ENCODE measurements around the gene PRPF6.

PRPF6 gene

DNA sequence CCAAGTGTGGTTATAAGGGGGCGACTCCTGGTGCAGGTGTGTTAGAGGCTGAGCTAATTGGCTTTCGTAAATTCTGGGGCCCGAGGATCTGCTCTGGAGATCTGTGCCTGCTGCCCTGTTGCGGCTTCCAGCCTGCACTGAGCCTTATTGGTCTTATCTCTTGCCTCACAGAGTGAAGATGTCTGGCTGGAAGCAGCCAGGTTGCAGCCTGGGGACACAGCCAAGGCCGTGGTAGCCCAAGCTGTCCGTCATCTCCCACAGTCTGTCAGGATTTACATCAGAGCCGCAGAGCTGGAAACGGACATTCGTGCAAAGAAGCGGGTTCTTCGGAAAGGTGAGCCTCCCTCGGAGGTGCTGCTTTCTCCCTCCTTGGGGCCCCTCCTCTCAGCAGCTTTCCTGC, 20.0 kb downstream of the PRPF6 start:
- Histone ChIP-seq H3K4ac (ENCODE audit: low read depth in 1 of 2, low read length in 2 of 2) (no peak overlapping the region), H3K4me2 (ENCODE audit: low read length, poor library complexity, severe bottlenecking) (no peak overlapping the region), H2AK5ac (ENCODE audit: low read length, severe bottlenecking) (no peak overlapping the region), H3K4me3 (ENCODE audit: insufficient read depth in 1 of 2, low read depth in 1 of 2, low read length in 2 of 2) (no peak overlapping the region), H3K18ac (ENCODE audit: low read depth in 1 of 2, low read length in 2 of 2) (no peak overlapping the region), H3K27ac (ENCODE audit: low read length, poor library complexity, severe bottlenecking) (no peak overlapping the region), H2AFZ (ENCODE audit: low read depth, low read length) (no peak overlapping the region), H2BK15ac (ENCODE audit: low read depth, poor library complexity, severe bottlenecking) (no peak overlapping the region), H3K4me1 (ENCODE audit: control insufficient read depth, insufficient read depth, low read depth, low read length) (peaks cover 2% of the 10 kb centered on the region), H3K9me3 (ENCODE audit: control insufficient read depth, low read length) (no peaks in the 10 kb centered on the region), H3K9ac (ENCODE audit: low read length) (no peak overlapping the region), H2BK5ac (ENCODE audit: low read depth, low read length, poor library complexity, severe bottlenecking) (no peak overlapping the region), H4K8ac (ENCODE audit: low read length) (no peak overlapping the region), H4K91ac (ENCODE audit: low read length) (peak overlapping the region; percentile 32), H3K23ac (ENCODE audit: low read length in 2 of 2) (no peak overlapping the region), H2BK12ac (ENCODE audit: low read length in 2 of 2) (no peak overlapping the region), H3K36me3 (ENCODE audit: control insufficient read depth in 1 of 2, insufficient read depth in 2 of 2, low read depth in 1 of 2, low read length in 2 of 2) (peaks cover 76 to 81% of the 10 kb centered on the region in 2 experiments), H3K79me1 (replicated peaks; ENCODE audit: low read length, poor library complexity, severe bottlenecking) (peaks cover 30% of the 10 kb centered on the region), H3K14ac (ENCODE audit: low read length in 2 of 2) (no peak overlapping the region), H2BK120ac (ENCODE audit: low read depth, low read length) (no peak overlapping the region), H3K27me3 (ENCODE audit: control insufficient read depth in 1 of 2, insufficient read depth in 1 of 2, low read length in 2 of 2) (no peaks in the 10 kb centered on the region)
- WGBS = 98% methylated on average over 12 of the region's 12 CpGs
- no peak for DNase-seq

DNA sequence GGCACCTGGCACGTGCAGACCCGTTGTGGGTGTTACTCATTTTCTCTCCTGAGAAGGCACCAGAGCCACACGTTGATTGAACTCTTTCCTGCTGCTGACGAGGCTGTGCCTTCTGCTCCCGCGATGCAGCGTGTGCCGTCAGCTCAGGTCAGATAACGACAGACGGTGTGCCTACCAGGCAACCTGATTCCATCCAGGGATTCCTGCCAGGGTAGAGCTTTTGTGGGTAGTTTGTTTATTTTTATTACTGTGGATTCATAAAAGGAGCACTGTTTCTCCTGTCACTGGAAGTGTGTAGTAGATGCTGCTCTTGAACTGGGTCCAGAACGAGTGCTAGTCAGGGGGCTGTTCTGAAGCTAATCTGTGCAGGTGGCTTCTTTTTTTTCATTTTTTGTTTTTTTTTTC, 20.7 kb downstream of the PRPF6 start:
- Histone ChIP-seq H3K27me3 (ENCODE audit: control insufficient read depth in 1 of 2, insufficient read depth in 1 of 2, low read length in 2 of 2) (no peaks in the 10 kb centered on the region), H3K4me3 (ENCODE audit: insufficient read depth in 1 of 2, low read depth in 1 of 2, low read length in 2 of 2) (no peak overlapping the region), H3K9me3 (ENCODE audit: control insufficient read depth, low read length) (no peaks in the 10 kb centered on the region), H2BK15ac (ENCODE audit: low read depth, poor library complexity, severe bottlenecking) (no peak overlapping the region), H3K9ac (ENCODE audit: low read length) (no peak overlapping the region), H3K27ac (ENCODE audit: low read length, poor library complexity, severe bottlenecking) (no peak overlapping the region), H2BK120ac (ENCODE audit: low read depth, low read length) (no peak overlapping the region), H3K4me1 (ENCODE audit: control insufficient read depth, insufficient read depth, low read depth, low read length) (peaks cover 2% of the 10 kb centered on the region), H4K8ac (ENCODE audit: low read length) (no peak overlapping the region), H3K36me3 (ENCODE audit: control insufficient read depth in 1 of 2, insufficient read depth in 2 of 2, low read depth in 1 of 2, low read length in 2 of 2) (peaks cover 74 to 80% of the 10 kb centered on the region in 2 experiments), H2AFZ (ENCODE audit: low read depth, low read length) (no peak overlapping the region), H2BK12ac (ENCODE audit: low read length in 2 of 2) (no peak overlapping the region), H3K23ac (ENCODE audit: low read length in 2 of 2) (no peak overlapping the region), H2AK5ac (ENCODE audit: low read length, severe bottlenecking) (no peak overlapping the region), H2BK5ac (ENCODE audit: low read depth, low read length, poor library complexity, severe bottlenecking) (no peak overlapping the region), H3K4me2 (ENCODE audit: low read length, poor library complexity, severe bottlenecking) (no peak overlapping the region), H4K91ac (ENCODE audit: low read length) (no peak overlapping the region), H3K4ac (ENCODE audit: low read depth in 1 of 2, low read length in 2 of 2) (no peak overlapping the region), H3K18ac (ENCODE audit: low read depth in 1 of 2, low read length in 2 of 2) (no peak overlapping the region), H3K14ac (ENCODE audit: low read length in 2 of 2) (no peak overlapping the region), H3K79me1 (replicated peaks; ENCODE audit: low read length, poor library complexity, severe bottlenecking) (peaks cover 30% of the 10 kb centered on the region)
- WGBS = 93% methylated on average over 11 of the region's 11 CpGs
- DNase-seq = no peak

DNA sequence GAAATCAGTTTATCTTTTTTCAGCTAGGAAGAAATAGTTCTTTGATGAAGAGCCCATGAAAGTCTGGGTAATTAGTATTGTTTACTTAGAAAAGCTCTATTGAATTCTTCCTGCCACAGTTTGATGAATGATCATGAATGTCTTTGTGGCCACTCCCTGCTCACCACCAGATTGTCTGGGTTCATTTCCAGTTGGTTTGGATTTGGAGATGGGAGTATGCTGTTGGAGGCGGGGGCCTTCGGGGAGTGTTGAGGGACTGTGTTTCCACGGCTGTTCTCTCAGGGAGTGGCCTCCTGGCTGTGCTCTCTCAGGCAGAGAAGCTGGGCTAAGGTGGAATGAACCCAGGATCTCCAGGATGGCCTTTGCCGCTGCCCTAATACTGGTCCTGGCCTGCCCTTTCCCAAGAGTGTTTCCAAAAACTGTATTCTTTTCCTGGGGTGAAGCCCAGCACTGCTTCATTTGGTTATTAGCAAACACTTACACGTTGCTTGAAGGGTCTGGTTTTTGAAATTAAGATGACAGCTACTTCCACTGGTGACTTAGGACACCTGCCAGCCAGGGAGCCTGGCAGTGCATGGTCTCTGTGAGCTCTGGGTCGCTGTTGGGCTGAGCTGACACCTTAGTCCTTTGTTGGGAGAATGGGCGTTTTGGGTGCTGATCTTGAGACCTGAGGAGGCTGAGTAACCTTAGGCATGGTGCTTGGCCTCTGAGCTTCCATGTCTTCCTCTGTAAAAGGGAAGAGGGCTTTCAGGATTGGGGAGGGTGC, 23.2 kb downstream of the PRPF6 start:
- no peak overlapping the region for H2AFZ ChIP-seq (ENCODE audit: low read depth, low read length)
- H2BK5ac ChIP-seq (ENCODE audit: low read depth, low read length, poor library complexity, severe bottlenecking) = no peak overlapping the region
- 86% methylated on average over 7 of the region's 7 CpGs for WGBS

DNA sequence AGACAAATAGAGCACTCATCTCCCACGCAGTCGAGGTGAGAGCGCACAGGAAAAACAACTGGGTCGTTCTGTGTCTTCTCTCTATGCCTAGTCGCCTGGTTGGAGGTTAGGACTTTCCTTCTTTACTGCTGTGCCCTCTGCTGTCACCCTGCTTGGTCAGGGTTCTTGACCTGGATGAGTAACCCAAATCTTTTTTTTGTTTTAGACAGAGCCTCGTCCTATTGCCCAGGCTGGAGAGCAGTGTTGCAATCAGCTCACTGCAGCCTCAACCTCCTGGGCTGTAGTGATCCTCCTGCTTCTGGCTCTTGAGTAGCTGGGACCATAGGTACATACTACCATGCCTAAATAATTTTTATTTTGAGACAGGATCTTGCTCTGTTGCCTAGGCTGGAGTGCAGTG, 24.5 kb downstream of the PRPF6 start:
- H2BK120ac ChIP-seq (ENCODE audit: low read depth, low read length) = no peak overlapping the region
- H2AK5ac ChIP-seq (ENCODE audit: low read length, severe bottlenecking) = no peak overlapping the region
- no peak overlapping the region for H3K27ac ChIP-seq (ENCODE audit: low read length, poor library complexity, severe bottlenecking)
- H2BK12ac ChIP-seq (ENCODE audit: low read length in 2 of 2) = no peak overlapping the region
- no peak overlapping the region for H3K4me2 ChIP-seq (ENCODE audit: low read length, poor library complexity, severe bottlenecking)
- no peak overlapping the region for H3K9ac ChIP-seq (ENCODE audit: low read length)
- DNase-seq = peak; percentile 5
- H3K4ac ChIP-seq (ENCODE audit: low read depth in 1 of 2, low read length in 2 of 2) = no peak overlapping the region
- no peak overlapping the region for H4K8ac ChIP-seq (ENCODE audit: low read length)
- H2AFZ ChIP-seq (ENCODE audit: low read depth, low read length) = no peak overlapping the region
- H3K14ac ChIP-seq (ENCODE audit: low read length in 2 of 2) = no peak overlapping the region
- WGBS = 92% methylated on average over 6 of the region's 6 CpGs
- no peak overlapping the region for H4K91ac ChIP-seq (ENCODE audit: low read length)
- H3K4me1 ChIP-seq (ENCODE audit: control insufficient read depth, insufficient read depth, low read depth, low read length) = peaks cover 10% of the 10 kb centered on the region
- H3K27me3 ChIP-seq (ENCODE audit: control insufficient read depth in 1 of 2, insufficient read depth in 1 of 2, low read length in 2 of 2) = no peaks in the 10 kb centered on the region
- peaks cover 76 to 82% of the 10 kb centered on the region in 2 experiments for H3K36me3 ChIP-seq (ENCODE audit: control insufficient read depth in 1 of 2, insufficient read depth in 2 of 2, low read depth in 1 of 2, low read length in 2 of 2)
- H2BK15ac ChIP-seq (ENCODE audit: low read depth, poor library complexity, severe bottlenecking) = no peak overlapping the region
- H3K79me1 ChIP-seq (replicated peaks; ENCODE audit: low read length, poor library complexity, severe bottlenecking) = peaks cover 39% of the 10 kb centered on the region
- H3K18ac ChIP-seq (ENCODE audit: low read depth in 1 of 2, low read length in 2 of 2) = no peak overlapping the region
- H3K9me3 ChIP-seq (ENCODE audit: control insufficient read depth, low read length) = no peaks in the 10 kb centered on the region
- H2BK5ac ChIP-seq (ENCODE audit: low read depth, low read length, poor library complexity, severe bottlenecking) = no peak overlapping the region
- H3K23ac ChIP-seq (ENCODE audit: low read length in 2 of 2) = no peak overlapping the region
- no peak overlapping the region for H3K4me3 ChIP-seq (ENCODE audit: insufficient read depth in 1 of 2, low read depth in 1 of 2, low read length in 2 of 2)

More for the DNA sequence above, 23.2 kb downstream of the PRPF6 start:
- Histone ChIP-seq H4K8ac (ENCODE audit: low read length) (no peak overlapping the region), H3K23ac (ENCODE audit: low read length in 2 of 2) (no peak overlapping the region), H3K36me3 (ENCODE audit: control insufficient read depth in 1 of 2, insufficient read depth in 2 of 2, low read depth in 1 of 2, low read length in 2 of 2) (peaks cover 76 to 84% of the 10 kb centered on the region in 2 experiments), H3K4ac (ENCODE audit: low read depth in 1 of 2, low read length in 2 of 2) (no peak overlapping the region), H3K4me2 (ENCODE audit: low read length, poor library complexity, severe bottlenecking) (no peak overlapping the region), H3K27ac (ENCODE audit: low read length, poor library complexity, severe bottlenecking) (no peak overlapping the region), H3K27me3 (ENCODE audit: control insufficient read depth in 1 of 2, insufficient read depth in 1 of 2, low read length in 2 of 2) (no peaks in the 10 kb centered on the region), H4K91ac (ENCODE audit: low read length) (no peak overlapping the region), H3K4me3 (ENCODE audit: insufficient read depth in 1 of 2, low read depth in 1 of 2, low read length in 2 of 2) (no peak overlapping the region), H2BK12ac (ENCODE audit: low read length in 2 of 2) (no peak overlapping the region), H2BK15ac (ENCODE audit: low read depth, poor library complexity, severe bottlenecking) (no peak overlapping the region), H3K9me3 (ENCODE audit: control insufficient read depth, low read length) (no peaks in the 10 kb centered on the region), H3K14ac (ENCODE audit: low read length in 2 of 2) (no peak overlapping the region), H3K4me1 (ENCODE audit: control insufficient read depth, insufficient read depth, low read depth, low read length) (peaks cover 4% of the 10 kb centered on the region), H2AK5ac (ENCODE audit: low read length, severe bottlenecking) (no peak overlapping the region), H2BK120ac (ENCODE audit: low read depth, low read length) (no peak overlapping the region), H3K9ac (ENCODE audit: low read length) (no peak overlapping the region), H3K18ac (ENCODE audit: low read depth in 1 of 2, low read length in 2 of 2) (no peak overlapping the region), H3K79me1 (replicated peaks; ENCODE audit: low read length, poor library complexity, severe bottlenecking) (peaks cover 39% of the 10 kb centered on the region)
- DNase-seq = no peak

Data from mesenchymal stem cell (in vitro differentiated cells and primary cell).